ENCODE results near the gene VANGL2. TPM values are rescaled to one million over a fixed set of nuclear protein-coding genes. Genes with fewer than 3 reads are reported as not detected.
"Not testable (repeated sequence)": the region's sequence is repeated elsewhere in the genome, so short reads cannot be mapped to it uniquely, and the experiment has no call there.

The VANGL2 gene
- total RNA-seq, 2 experiments from 2014 or later = 1.5 to 2.6 TPM

DNA sequence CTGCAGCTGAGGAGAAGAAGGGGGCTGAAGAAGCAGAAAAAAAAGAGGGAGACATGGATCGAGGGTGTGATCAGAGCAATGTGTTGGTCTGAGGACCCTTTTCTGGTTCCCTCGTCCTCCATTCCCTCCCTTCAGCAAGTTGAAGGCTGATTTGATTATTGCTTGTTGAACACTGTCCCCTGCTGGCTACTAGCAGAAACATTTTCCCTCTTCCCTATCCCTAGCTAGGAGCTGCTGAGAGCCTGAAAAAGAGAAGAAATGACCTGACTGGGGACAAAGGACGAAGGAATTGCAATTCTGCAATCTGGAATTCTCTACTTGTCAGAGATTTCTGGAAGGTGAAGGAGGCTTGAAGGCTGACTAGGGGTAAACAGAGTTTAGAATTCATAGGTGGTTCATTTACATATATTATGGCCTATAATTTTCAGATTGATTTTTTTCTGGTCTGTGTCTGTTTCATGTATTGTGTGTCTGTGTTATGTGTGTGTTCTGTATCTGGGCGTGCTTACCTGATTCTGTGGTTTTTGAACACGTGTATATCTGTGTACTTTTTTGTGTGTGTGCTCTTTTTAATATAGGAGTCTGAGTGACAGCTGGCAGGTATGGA is 23.7 kb upstream of the VANGL2 start:
- no TSS peak for BruUV-seq (replicated peaks)
- no peaks in the 10 kb centered on the region for H4K20me1 ChIP-seq (ENCODE audit: insufficient read depth, low read length)
- H3K27ac ChIP-seq (ENCODE audit: low read depth, low read length, poor library complexity, severe bottlenecking) = peak overlapping the region; percentile 44
- no peaks in the 10 kb centered on the region for H3K79me2 ChIP-seq (ENCODE audit: insufficient read depth, low read depth, low read length)
- H3K4me2 ChIP-seq (ENCODE audit: low read length) = peak overlapping the region; percentile 55
- H3K36me3 ChIP-seq (ENCODE audit: insufficient read depth, low read length) = no peaks in the 10 kb centered on the region
- intact Hi-C loops (cut with micrococcal nuclease; ENCODE audit: unreplicated experiment) = loop anchor here (1.0 kb wide), 3 partner anchors 85 to 275 kb away; no protein-coding TSS in a partner anchor
- H3K9me3 ChIP-seq (ENCODE audit: low read length) = no peaks in the 10 kb centered on the region
- H3K9me2 ChIP-seq (ENCODE audit: insufficient read depth, low read length) = no peaks in the 10 kb centered on the region
- no peak overlapping the region for H3K4me3 ChIP-seq (ENCODE audit: low read depth, low read length, poor library complexity, severe bottlenecking)
- CTCF ChIA-PET (ENCODE audit: unreplicated experiment) = interaction anchor here (0.6 to 2.0 kb wide), 9 partner anchors 9 to 276 kb away, joined by 3 to 8 read pairs (median 5); no protein-coding TSS in a partner anchor
- peaks cover 21% of the 10 kb centered on the region for H3K4me1 ChIP-seq (ENCODE audit: insufficient read depth, low read length, poor library complexity, severe bottlenecking)
- DNase-seq (ENCODE audit: low spot score) = peak; percentile 81
- TF ChIP-seq EZH2phosphoT487 (IDR thresholded peaks at IDR 0.05; ENCODE audit: borderline replicate concordance, low read depth, low read length) (no peak), CTCF (conservative IDR thresholded peaks at IDR 0.05; ENCODE audit: low read length) (peak; percentile 99)
- POLR2A ChIA-PET = interaction anchor here (0.6 to 1.5 kb wide), 11 partner anchors 10 to 331 kb away, joined by 3 to 9 read pairs (median 3); partner anchors contain the start of genes DCAF8 and NHLH1
- H2AFZ ChIP-seq (ENCODE audit: low read length) = peak overlapping the region; percentile 96

DNA sequence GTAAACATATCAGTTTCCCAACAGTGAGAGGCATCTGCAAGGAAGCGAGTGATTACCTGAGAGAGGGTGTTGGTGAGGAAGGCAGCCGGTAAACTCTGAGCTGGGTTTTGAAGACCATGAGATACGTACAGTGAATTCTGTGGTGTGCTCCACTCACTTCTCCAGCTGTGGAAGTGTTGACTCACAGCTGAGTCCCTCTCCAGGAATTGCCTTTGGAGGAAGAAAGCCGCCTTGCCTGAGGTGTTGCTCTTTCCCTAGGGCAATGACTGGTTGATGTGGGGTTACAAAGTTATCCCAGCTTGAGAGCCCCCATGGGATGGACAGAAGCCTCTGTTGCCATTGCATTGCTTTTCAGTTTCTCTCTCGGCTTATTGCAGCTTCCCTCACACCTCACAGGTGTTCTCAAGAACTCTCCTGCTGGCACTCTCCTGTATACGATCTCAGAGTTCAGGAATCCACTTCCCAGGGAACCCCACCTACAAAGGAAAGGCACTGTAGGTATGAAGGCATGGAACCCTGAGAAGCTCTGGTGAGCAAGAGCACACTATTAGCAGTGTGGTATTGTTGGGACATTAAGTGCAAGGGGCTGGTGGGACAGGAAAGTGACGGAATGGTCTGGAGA is 22.7 kb upstream of the VANGL2 start:
- H3K4me1 ChIP-seq (ENCODE audit: insufficient read depth, low read length, poor library complexity, severe bottlenecking) = peaks cover 21% of the 10 kb centered on the region
- TF ChIP-seq EZH2phosphoT487 (IDR thresholded peaks at IDR 0.05; ENCODE audit: borderline replicate concordance, low read depth, low read length) = no peak
- no peak for TF ChIP-seq CTCF (conservative IDR thresholded peaks at IDR 0.05; ENCODE audit: low read length)
- H4K20me1 ChIP-seq (ENCODE audit: insufficient read depth, low read length) = no peaks in the 10 kb centered on the region
- ChIA-PET CTCF (ENCODE audit: unreplicated experiment) (interaction anchor here (0.9 to 2.0 kb wide), 4 partner anchors 25 to 277 kb away, joined by 3 to 8 read pairs (median 5); no protein-coding TSS in a partner anchor), POLR2A (interaction anchor here (0.6 to 1.1 kb wide), 5 partner anchors 19 to 428 kb away, joined by 3 read pairs; partner anchors contain the start of gene DCAF8)
- H3K9me2 ChIP-seq (ENCODE audit: insufficient read depth, low read length) = no peaks in the 10 kb centered on the region
- H3K9me3 ChIP-seq (ENCODE audit: low read length) = no peaks in the 10 kb centered on the region
- intact Hi-C loops (cut with micrococcal nuclease; ENCODE audit: unreplicated experiment) = no loop called here
- DNase-seq (ENCODE audit: low spot score) = no peak
- BruUV-seq (replicated peaks) = no TSS peak
- no peaks in the 10 kb centered on the region for H3K36me3 ChIP-seq (ENCODE audit: insufficient read depth, low read length)
- no peak overlapping the region for H3K4me3 ChIP-seq (ENCODE audit: low read depth, low read length, poor library complexity, severe bottlenecking)
- no peaks in the 10 kb centered on the region for H3K79me2 ChIP-seq (ENCODE audit: insufficient read depth, low read depth, low read length)
- H2AFZ ChIP-seq (ENCODE audit: low read length) = no peak overlapping the region
- no peak overlapping the region for H3K4me2 ChIP-seq (ENCODE audit: low read length)
- H3K27ac ChIP-seq (ENCODE audit: low read depth, low read length, poor library complexity, severe bottlenecking) = no peak overlapping the region

- H3K9me3 ChIP-seq (ENCODE audit: low read length); H3K4me2 ChIP-seq (ENCODE audit: low read length); POLR2A ChIA-PET; CTCF ChIA-PET (ENCODE audit: unreplicated experiment); H2AFZ ChIP-seq (ENCODE audit: low read length); H3K79me2 ChIP-seq (ENCODE audit: insufficient read depth, low read depth, low read length); BruUV-seq (replicated peaks); intact Hi-C loops (cut with micrococcal nuclease; ENCODE audit: unreplicated experiment); H3K27ac ChIP-seq (ENCODE audit: low read depth, low read length, poor library complexity, severe bottlenecking); H3K4me3 ChIP-seq (ENCODE audit: low read depth, low read length, poor library complexity, severe bottlenecking); H3K4me1 ChIP-seq (ENCODE audit: insufficient read depth, low read length, poor library complexity, severe bottlenecking); H4K20me1 ChIP-seq (ENCODE audit: insufficient read depth, low read length); H3K9me2 ChIP-seq (ENCODE audit: insufficient read depth, low read length); H3K36me3 ChIP-seq (ENCODE audit: insufficient read depth, low read length); DNase-seq (ENCODE audit: low spot score): not testable (repeated sequence)
Measured at GRCh38 chr1:160384812-160385211, 15.6 kb upstream of the VANGL2 start.

DNA sequence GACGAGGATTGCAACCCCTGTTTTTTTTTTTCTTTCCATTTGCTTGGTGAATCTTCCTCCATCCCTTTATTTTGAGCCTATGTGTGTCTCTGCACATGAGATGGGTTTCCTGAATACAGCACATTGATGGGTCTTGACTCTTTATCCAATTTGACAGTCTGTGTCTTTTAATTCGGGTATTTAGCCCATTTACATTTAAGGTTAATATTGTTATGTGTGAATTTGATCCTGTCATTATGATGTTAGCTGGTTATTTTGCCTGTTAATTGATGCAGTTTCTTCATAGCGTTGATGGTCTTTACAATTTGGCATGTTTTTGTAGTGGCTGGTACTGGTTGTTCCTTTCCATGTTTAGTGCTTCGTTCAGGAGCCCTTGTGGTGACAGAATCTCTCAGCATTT is 12.0 kb upstream of the VANGL2 start:
- H3K4me3 ChIP-seq (ENCODE audit: low read depth, low read length, poor library complexity, severe bottlenecking); H3K9me2 ChIP-seq (ENCODE audit: insufficient read depth, low read length); H3K27ac ChIP-seq (ENCODE audit: low read depth, low read length, poor library complexity, severe bottlenecking); CTCF ChIA-PET (ENCODE audit: unreplicated experiment); DNase-seq (ENCODE audit: low spot score); H3K4me2 ChIP-seq (ENCODE audit: low read length); H3K36me3 ChIP-seq (ENCODE audit: insufficient read depth, low read length); H4K20me1 ChIP-seq (ENCODE audit: insufficient read depth, low read length); H3K9me3 ChIP-seq (ENCODE audit: low read length); H3K4me1 ChIP-seq (ENCODE audit: insufficient read depth, low read length, poor library complexity, severe bottlenecking); BruUV-seq (replicated peaks); H2AFZ ChIP-seq (ENCODE audit: low read length); H3K79me2 ChIP-seq (ENCODE audit: insufficient read depth, low read depth, low read length); intact Hi-C loops (cut with micrococcal nuclease; ENCODE audit: unreplicated experiment): not testable (repeated sequence)
- POLR2A ChIA-PET = interaction anchor here (0.7 kb wide), 2 partner anchors 16 to 407 kb away, joined by 3 read pairs; no protein-coding TSS in a partner anchor

Data from OCI-LY7 (cell line).